Suprapubic skin (tissue), 4 donors: Measurements from ENCODE around the gene SPAG7. TPM values are rescaled to one million over a fixed set of nuclear protein-coding genes. Genes with fewer than 3 reads are reported as not detected.

Experiments
- DNase-seq, 2 donors: peaks; one replicate each; pipeline ENCODE4 v3.0.0-alpha.2; 2019; ENCODE audit warnings: low spot score in 2 of 2
- H3K27ac ChIP-seq: fragments of 200-600 bp; sonication (generic); one replicate; pipeline ENCODE4 v1.5.1; 2019
- H3K27me3 ChIP-seq: fragments of 200-600 bp; sonication (generic); one replicate; pipeline ENCODE4 v1.5.1; 2019
- H3K36me3 ChIP-seq: fragments of 200-600 bp; sonication (generic); one replicate; pipeline ENCODE4 v1.5.1; 2019
- H3K4me1 ChIP-seq: fragments of 200-600 bp; sonication (generic); one replicate; pipeline ENCODE4 v1.5.1; 2019
- H3K4me3 ChIP-seq: fragments of 200-600 bp; sonication (generic); one replicate; pipeline ENCODE4 v1.5.1; 2019; ENCODE audit warnings: mild to moderate bottlenecking
- H3K9me3 ChIP-seq: fragments of 200-600 bp; sonication (generic); one replicate; pipeline ENCODE4 v1.5.1; 2019
- CTCF ChIP-seq, 2 donors: fragments of 200-600 bp in 1 of 2; fragments of 450-650 bp in 1 of 2; sonication (generic) in 1 of 2; IDR thresholded peaks; one replicate each; pipeline ENCODE4 v1.5.1; 2016 to 2019; ENCODE audit warnings: antibody characterized with exemption in 2 of 2, mild to moderate bottlenecking in 1 of 2, moderate library complexity in 1 of 2
- EP300 ChIP-seq: sonication (generic); formaldehyde crosslinking; IDR thresholded peaks from one replicate; pipeline ENCODE4 v1.6.1; 2017; ENCODE audit warnings: antibody characterized with exemption
- POLR2A ChIP-seq, 2 donors: fragments of 450-650 bp; IDR thresholded peaks; one replicate each; pipeline ENCODE4 v1.6.1; 2017; ENCODE audit warnings: antibody characterized with exemption in 2 of 2, mild to moderate bottlenecking in 2 of 2, moderate library complexity in 2 of 2
- POLR2AphosphoS5 ChIP-seq, 3 donors: sonication (generic); formaldehyde crosslinking; IDR thresholded peaks; one replicate each; pipeline ENCODE4 v1.6.1; 2017; ENCODE audit warnings: antibody characterized with exemption in 3 of 3
- WGBS: methylation state at CpG from one replicate; pipeline ENCODE4 v1.1.5; 2018; 5-methylcytosine and 5-hydroxymethylcytosine counted together
- total RNA-seq, 4 donors: library from RNA; depleted of rRNA; stranded (reverse); fragments of >200 nt; gene quantifications; one replicate each; pipeline ENCODE4 v1.1.0, GENCODE V29; 2016

The SPAG7 gene
- total RNA-seq, 4 donors from 2014 or later: 30.5 to 52.7 (median 47.1) TPM

DNA sequence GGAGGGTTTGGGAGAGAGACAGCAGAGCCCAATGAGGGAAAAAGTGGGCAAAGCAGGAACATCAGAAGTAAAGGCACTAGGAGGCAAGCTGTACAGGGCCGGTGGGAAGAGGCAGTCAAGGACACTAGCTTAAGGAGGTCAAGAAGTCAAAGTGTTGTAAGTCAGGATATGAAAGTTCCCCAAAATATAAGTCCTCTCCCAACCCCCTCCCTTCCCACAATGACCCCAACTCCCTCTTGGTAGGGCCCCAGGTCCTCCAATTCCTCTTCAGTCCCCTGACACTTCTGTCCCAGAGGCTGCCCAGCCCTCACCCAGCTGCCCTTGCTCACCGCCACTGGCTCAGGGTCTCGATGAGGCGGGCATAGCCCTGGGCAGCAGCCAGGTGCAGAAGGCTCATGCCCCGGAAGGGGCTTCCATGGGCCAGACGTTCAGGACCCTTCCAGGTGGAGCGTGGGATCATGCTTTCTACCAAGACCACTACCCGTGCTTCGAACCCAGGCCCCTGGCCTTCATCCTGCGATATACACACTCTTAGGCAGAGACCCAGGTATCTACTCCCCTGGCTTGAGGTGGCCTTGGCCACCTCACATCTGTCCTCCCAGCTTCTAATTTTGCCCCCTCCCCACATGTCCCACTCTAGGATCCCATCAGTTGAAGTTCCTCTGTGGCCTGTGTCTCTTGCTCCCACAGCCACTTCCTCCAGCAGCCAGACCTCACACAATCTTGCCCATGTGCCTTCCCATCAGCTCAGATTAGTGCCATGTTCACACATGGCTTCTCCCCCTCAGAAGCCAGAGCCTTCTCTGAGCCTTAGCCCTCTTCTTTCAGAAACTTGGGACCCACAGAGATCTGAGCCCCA is 5.9 kb upstream of the SPAG7 start:
- TF ChIP-seq CTCF (IDR thresholded peaks at IDR 0.05) (no peak), EP300 (no peak), POLR2A (IDR thresholded peaks at IDR 0.05) (no peak), POLR2AphosphoS5 (IDR thresholded peaks at IDR 0.05) (no peak)
- Histone ChIP-seq H3K9me3 (no peaks in the 10 kb centered on the region), H3K4me1 (peaks cover 16% of the 10 kb centered on the region), H3K4me3 (no peak overlapping the region), H3K27me3 (no peaks in the 10 kb centered on the region), H3K36me3 (peaks cover 80% of the 10 kb centered on the region), H3K27ac (no peak overlapping the region)
- DNase-seq: no peak
- 92% methylated on average over 10 of the region's 10 CpGs for WGBS

- Histone ChIP-seq H3K9me3 (no peaks in the 10 kb centered on the region), H3K27ac (no peak overlapping the region), H3K4me3 (no peak overlapping the region), H3K36me3 (peaks cover 73% of the 10 kb centered on the region), H3K27me3 (no peaks in the 10 kb centered on the region), H3K4me1 (peaks cover 22% of the 10 kb centered on the region)
- no peak for TF ChIP-seq POLR2A (IDR thresholded peaks at IDR 0.05)
- no peak for TF ChIP-seq EP300
- DNase-seq: no peak
- WGBS: 80% methylated on average over 10 of the region's 12 CpGs
These were observed 5.1 kb upstream of the SPAG7 start for GRCh38 chr17:4972752-4973151.

- 88% methylated on average over 12 of the region's 12 CpGs for WGBS
- no peak for DNase-seq
- no peak for TF ChIP-seq POLR2A (IDR thresholded peaks at IDR 0.05)
- no peak for TF ChIP-seq POLR2AphosphoS5 (IDR thresholded peaks at IDR 0.05)
- no peak for TF ChIP-seq EP300
- TF ChIP-seq CTCF (IDR thresholded peaks at IDR 0.05): no peak
- H3K27ac ChIP-seq: no peak overlapping the region
- no peak overlapping the region for H3K4me3 ChIP-seq
- peaks cover 69% of the 10 kb centered on the region for H3K36me3 ChIP-seq
- H3K9me3 ChIP-seq: no peaks in the 10 kb centered on the region
- H3K4me1 ChIP-seq: peaks cover 22% of the 10 kb centered on the region
- no peaks in the 10 kb centered on the region for H3K27me3 ChIP-seq
These were observed 4.7 kb upstream of the SPAG7 start for GRCh38 chr17:4972322-4972721.

DNA sequence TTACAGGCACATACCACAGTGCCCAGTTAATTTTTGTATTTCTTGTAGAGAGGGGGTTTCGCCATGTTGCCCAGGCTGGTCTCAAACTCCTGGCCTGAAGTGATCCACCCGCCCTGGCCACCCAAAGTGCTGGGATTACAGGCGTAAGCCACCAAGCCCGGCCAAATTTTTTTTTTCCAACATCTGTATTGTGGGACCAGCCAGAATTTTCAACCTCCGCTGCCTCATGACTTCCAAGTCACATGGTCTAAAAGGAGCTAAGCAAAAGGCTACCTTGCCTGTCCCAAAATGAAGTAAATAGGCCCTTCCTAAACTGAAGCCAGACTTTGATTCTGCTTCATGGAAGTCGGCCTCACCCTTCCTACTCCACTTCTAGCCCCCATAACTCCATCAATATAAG is 4.2 kb upstream of the SPAG7 start:
- DNase-seq: no peak
- no peaks in the 10 kb centered on the region for H3K9me3 ChIP-seq
- H3K27me3 ChIP-seq: no peaks in the 10 kb centered on the region
- H3K4me1 ChIP-seq: peaks cover 22% of the 10 kb centered on the region
- H3K36me3 ChIP-seq: peaks cover 64% of the 10 kb centered on the region
- no peak overlapping the region for H3K27ac ChIP-seq
- no peak overlapping the region for H3K4me3 ChIP-seq
- 78% methylated on average over 6 of the region's 6 CpGs for WGBS
- TF ChIP-seq CTCF (IDR thresholded peaks at IDR 0.05): no peak
- TF ChIP-seq POLR2AphosphoS5 (IDR thresholded peaks at IDR 0.05): no peak
- TF ChIP-seq POLR2A (IDR thresholded peaks at IDR 0.05): no peak

- Histone ChIP-seq H3K27ac (no peak overlapping the region), H3K36me3 (peaks cover 48% of the 10 kb centered on the region), H3K9me3 (no peaks in the 10 kb centered on the region), H3K27me3 (no peaks in the 10 kb centered on the region), H3K4me1 (peaks cover 37% of the 10 kb centered on the region), H3K4me3 (no peak overlapping the region)
- TF ChIP-seq EP300: no peak
- no peak for TF ChIP-seq CTCF (IDR thresholded peaks at IDR 0.05)
- TF ChIP-seq POLR2A (IDR thresholded peaks at IDR 0.05): no peak
- no peak for DNase-seq
- 89% methylated on average over 8 of the region's 8 CpGs for WGBS
These were observed 2.7 kb upstream of the SPAG7 start for GRCh38 chr17:4970273-4970672.
